NCI-H1694 (cell line): Measurements from ENCODE around the gene IQSEC1.

Source experiments
- DNase-seq: peaks from one replicate; lab custom pipeline; 2025; lab: John Stamatoyannopoulos, UW

The IQSEC1 gene

DNA sequence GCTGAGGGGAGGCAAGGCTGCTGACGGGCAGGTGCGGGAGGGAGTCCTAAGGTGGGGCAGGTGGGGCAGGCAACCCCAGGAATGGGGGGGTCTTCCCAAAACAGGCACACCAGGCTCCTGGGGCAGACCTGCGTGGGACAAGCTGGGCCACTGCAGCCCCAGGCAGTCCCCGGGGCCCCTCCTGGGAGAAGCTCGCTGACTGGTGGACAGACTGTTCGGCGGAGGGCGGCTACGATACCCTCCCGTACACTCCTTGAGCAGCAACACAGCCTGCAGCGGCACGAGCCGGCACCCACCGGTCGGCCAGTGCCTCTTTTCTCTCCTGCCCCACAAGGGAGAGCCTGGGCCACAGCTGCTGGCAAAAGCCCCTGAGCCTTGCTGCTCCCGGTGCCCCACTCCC lies 165.9 kb downstream of the IQSEC1 start:
- no peak for DNase-seq

DNA sequence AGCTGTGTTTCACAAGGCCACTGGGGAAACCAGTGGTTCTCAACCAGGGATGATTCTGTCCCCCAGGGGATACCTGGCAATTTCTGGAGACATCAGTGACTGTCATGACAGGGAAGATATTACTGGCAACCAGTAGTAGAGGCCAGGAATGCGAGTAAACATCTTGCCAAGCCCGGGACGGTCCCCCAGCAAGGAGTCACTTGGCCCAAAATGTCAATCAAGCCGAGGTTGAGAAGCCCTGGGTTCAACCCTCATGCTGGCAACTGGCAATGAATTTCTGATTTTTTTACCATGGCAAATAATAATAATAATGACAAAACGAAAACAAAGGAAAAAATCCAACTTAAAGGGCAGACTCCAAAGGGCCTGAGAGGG lies 166.3 kb downstream of the IQSEC1 start:
- DNase-seq = no peak

DNA sequence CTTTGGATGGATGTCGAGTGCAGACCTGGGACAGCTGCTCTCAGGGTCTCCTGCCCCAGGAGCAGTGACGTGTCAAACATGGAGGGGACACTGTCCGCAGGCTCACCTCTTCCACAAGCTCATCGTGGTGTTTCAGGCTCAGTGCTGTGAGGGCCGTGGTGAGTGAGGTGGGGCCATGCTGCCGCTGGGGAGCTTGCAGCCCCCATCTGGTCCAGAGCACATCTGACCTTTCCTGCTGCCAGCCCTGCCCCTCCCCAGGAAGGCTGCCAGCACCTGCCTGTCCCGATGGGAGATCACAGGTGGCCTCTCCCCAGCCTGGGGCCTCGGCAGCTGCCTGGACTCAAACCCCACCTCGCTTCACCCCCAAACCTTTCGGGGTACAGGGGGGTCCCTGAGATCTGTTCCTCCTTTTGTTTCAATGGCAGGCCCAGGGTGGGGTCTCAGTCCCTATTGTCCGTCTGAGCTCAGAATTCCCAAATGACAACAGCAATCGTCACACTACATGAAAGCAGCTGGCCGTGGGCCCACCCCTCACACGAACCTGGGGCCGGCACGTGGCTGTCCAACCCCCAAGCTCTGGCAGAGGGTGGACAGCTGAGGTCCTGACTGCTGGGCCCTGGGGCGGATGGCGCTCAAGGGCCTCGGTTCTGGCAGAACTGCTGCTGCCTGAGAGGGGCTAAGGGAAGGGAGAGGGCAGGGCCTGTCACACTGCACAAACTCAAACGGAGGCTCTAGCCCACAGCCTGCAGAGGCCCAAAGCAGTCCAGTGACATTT lies 166.9 kb downstream of the IQSEC1 start:
- no peak for DNase-seq

DNA sequence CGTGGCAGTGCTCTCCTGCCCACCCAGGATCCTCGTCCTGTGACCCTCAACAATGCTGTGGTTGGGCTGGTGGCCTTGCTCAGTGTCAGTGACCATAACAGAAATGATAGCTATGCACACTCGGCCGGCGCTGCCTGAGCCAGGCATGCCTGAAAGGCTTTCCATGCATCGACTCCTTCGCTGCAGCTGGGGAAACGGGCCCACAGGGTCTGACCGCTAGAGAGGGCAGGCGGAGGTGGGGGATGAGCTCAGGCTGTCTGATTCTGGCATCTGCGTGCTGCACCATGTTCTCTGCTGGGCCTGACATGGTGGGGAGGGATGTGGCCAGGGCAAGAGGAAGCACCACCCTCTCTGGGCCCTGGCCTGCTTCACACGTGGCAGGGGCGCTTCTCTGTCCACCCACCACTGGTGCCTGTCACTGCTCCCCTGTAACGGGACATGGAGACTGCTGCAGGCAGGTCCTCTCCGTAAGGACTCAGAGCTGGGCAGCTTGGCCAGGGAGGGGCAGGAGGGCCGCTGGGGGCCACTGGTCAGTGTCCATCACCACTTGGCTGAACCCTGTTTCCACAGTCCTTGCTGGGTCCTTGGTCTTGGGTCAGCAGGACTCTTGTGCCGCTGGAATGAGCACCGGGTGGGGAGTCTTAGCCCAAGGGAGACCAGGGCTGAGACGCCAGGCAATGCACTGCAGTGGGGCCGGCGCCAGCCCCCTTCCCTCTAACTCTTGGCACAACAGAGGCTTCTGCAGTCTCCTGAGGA lies 167.7 kb downstream of the IQSEC1 start:
- DNase-seq = no peak

GRCh38 chr3:12904951-12905315 lies 168.3 kb downstream of the IQSEC1 start:
- no peak for DNase-seq

GRCh38 chr3:12903881-12904280 lies 169.3 kb downstream of the IQSEC1 start:
- no peak for DNase-seq

GRCh38 chr3:12903000-12903800 lies 170.0 kb downstream of the IQSEC1 start:
- DNase-seq = no peak

DNA sequence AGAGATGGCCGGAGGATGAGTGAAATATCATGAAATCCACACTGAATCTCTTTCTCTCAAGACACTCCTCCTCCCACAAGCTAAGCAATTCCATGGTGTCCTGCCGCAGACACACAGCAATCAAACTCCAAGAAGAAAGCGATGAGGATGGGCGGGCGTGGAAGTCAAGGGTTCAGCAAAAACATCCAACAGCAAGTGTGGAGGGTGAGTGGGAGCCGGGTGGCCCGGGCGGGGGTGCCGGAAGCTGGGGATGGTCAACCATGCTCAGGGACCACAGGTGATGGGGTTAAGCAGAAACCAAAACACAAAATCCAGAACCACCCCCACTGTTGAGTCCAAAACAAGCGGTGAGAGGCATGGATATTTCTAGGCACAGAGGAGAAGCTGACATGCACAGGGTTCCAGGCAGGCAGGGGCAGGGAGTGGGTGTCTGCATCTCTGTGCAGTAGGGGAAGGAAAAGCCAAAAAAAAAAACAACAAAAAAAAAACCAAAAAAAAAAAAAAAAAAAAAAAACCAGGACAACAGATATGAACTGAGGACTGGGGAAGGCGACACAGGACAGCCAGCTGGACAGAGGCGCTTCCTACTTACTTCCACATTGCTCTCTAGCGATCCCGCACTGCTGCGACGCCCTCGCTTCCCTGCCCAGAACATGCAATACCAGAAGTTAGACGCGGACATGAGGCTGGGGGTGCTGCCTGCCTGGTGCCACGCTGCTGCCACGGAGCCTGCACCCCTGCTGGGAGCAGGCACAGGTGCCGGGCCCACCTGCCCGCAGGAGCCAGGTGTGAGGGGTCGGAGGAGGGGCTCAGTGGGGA lies 170.8 kb downstream of the IQSEC1 start:
- DNase-seq = no peak

DNA sequence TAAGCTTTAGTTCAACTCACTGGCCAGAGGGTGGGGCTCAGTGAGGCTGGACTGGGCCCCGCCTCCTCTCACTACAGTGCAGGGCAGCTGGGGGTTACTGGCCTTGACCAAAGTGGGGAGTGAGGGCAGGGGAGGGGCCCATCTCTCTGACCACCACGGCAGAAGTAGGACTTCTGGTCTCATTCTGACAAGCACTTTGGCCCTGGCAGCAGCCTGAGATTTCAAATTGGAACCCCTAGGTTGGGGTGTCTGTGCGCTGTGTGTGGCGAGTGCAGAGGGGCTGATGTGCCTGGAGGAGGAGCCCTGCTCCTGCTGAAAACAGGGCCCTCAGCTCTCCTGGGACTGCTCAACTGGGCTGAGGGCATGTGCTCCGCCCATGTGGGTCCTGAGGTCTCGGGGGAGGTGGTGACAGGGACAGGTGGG lies 171.6 kb downstream of the IQSEC1 start:
- no peak for DNase-seq

- no peak for DNase-seq
These were observed 172.3 kb downstream of the IQSEC1 start for GRCh38 chr3:12900885-12901411.

DNA sequence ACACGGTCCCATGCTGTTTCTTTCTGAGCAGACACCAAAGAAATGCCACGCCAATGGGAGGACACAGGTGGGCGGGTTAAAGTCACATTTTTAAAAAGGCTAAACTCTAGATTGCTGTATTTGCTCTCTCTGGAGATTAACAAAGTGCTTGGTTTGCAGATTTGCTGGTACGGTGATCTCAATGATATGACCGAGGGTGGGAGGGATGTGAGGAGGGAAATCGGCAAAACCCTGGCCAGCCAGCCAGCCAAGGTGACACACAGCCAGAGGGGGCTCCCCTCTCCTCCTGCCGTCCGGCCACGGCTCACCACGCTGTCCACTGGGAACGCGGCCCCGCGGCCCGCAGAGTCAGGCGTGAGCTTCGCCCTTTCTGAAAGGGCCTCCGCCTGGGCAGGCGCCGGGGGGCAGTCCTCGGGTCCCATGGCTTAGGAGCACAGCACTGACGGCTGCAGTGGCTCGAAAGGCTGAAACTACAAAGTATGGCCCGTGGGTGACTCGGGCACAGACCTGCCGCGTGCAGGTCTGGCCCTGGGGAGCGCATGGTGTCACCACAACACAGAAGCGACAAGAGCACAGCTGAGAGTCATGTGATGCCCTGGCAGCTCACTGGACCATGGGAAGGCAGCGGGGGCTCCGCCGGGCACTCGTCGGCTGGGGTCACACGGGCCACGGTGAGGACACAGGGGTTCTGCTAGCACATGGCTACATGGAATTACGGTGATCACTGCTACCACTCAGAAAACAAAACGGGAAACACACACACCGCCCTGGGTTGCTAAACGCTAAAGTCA lies 174.1 kb downstream of the IQSEC1 start:
- DNase-seq = no peak

- DNase-seq = no peak
These were observed 174.8 kb downstream of the IQSEC1 start for GRCh38 chr3:12898290-12898964.

GRCh38 chr3:12897381-12898289 lies 175.6 kb downstream of the IQSEC1 start:
- DNase-seq = no peak

GRCh38 chr3:12896063-12896985 lies 176.9 kb downstream of the IQSEC1 start:
- no peak for DNase-seq

GRCh38 chr3:12895391-12896062 lies 177.7 kb downstream of the IQSEC1 start:
- no peak for DNase-seq

GRCh38 chr3:12894629-12895028 lies 178.6 kb downstream of the IQSEC1 start:
- DNase-seq = no peak

DNA sequence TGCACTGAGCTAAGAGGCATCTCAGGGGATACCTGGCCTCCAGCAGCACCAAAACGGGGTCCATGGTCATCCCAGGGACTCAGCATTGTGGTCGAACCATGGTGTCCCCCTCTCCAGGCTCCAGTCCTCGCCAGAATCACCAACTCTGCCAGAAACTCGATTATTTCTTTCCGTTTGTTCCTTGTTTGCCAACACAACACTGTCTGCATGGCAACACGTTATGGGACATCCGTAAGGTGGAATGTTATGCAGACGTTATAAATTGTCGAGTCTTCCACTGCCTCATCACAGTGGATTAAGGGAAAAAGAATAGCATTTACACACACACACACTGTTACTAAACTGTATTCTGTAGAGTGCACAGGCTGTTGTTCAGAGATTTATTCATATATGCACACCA lies 179.4 kb downstream of the IQSEC1 start:
- DNase-seq = no peak
